Measurements from ENCODE around the gene TBCE.

DNA sequence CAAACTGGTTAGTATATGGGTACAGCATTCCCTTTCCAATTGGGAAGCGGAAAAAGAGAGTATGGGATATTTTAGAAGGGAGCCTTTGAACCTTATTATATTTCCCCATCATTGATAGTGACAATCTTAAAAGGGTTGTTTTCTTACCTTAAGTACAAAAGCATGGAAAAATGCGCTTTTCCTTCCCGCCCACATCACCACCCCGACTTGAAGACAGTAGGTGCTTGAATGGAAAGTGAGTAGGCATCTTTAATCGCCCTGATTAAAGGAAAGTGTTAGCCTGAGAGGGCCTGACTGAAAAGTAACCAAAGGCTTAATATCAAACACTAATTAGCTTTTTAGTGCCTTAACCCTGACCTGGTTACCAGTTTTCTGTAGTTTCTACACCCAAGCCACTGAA, 23.5 kb upstream of the TBCE start:
- TF ChIP-seq, protein P1, sequence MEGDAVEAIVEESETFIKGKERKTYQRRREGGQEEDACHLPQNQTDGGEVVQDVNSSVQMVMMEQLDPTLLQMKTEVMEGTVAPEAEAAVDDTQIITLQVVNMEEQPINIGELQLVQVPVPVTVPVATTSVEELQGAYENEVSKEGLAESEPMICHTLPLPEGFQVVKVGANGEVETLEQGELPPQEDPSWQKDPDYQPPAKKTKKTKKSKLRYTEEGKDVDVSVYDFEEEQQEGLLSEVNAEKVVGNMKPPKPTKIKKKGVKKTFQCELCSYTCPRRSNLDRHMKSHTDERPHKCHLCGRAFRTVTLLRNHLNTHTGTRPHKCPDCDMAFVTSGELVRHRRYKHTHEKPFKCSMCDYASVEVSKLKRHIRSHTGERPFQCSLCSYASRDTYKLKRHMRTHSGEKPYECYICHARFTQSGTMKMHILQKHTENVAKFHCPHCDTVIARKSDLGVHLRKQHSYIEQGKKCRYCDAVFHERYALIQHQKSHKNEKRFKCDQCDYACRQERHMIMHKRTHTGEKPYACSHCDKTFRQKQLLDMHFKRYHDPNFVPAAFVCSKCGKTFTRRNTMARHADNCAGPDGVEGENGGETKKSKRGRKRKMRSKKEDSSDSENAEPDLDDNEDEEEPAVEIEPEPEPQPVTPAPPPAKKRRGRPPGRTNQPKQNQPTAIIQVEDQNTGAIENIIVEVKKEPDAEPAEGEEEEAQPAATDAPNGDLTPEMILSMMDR (IDR thresholded peaks at IDR 0.05): no peak
- TF ChIP-seq EP300 (IDR thresholded peaks at IDR 0.05): no peak
- TF ChIP-seq POLR2A (IDR thresholded peaks at IDR 0.05): no peak
